Measurements from ENCODE around the gene GINS1.
"Not testable (repeated sequence)": the region's sequence is repeated elsewhere in the genome, so short reads cannot be mapped to it uniquely, and the experiment has no call there.

GINS1 gene

GRCh38 chr20:25398376-25399036, 9.0 kb upstream of the GINS1 start:
- no peak for DNase-seq
- Histone ChIP-seq H3K9ac (ENCODE audit: low read length) (no peak overlapping the region), H2AFZ (ENCODE audit: low read length) (no peak overlapping the region), H3K4me2 (ENCODE audit: low read depth, low read length) (no peak overlapping the region), H3K9me3 (replicated peaks; ENCODE audit: insufficient read depth, low read length) (no peaks in the 10 kb centered on the region), H3K27ac (ENCODE audit: low read length) (no peak overlapping the region), H3K79me2 (ENCODE audit: low read length) (no peaks in the 10 kb centered on the region), H3K27me3 (replicated peaks; ENCODE audit: insufficient read depth, low read length) (no peaks in the 10 kb centered on the region), H3K36me3 (replicated peaks; ENCODE audit: insufficient read depth, low read length) (no peaks in the 10 kb centered on the region), H3K4me1 (ENCODE audit: low read length) (peaks cover 8% of the 10 kb centered on the region), H4K20me1 (ENCODE audit: insufficient read depth, low read length) (no peaks in the 10 kb centered on the region), H3K9me2 (replicated peaks; ENCODE audit: insufficient read depth, low read length) (no peaks in the 10 kb centered on the region), H3F3A (ENCODE audit: insufficient read depth, low read length) (no peaks in the 10 kb centered on the region), H3K4me3 (ENCODE audit: low read length) (no peak overlapping the region)
- TF ChIP-seq EZH2 (optimal IDR thresholded peaks at IDR 0.05; ENCODE audit: low read depth, low read length) (no peak), EZH2phosphoT487 (IDR thresholded peaks at IDR 0.05; ENCODE audit: low read length) (no peak)
- TF ChIP-seq, protein P1, sequence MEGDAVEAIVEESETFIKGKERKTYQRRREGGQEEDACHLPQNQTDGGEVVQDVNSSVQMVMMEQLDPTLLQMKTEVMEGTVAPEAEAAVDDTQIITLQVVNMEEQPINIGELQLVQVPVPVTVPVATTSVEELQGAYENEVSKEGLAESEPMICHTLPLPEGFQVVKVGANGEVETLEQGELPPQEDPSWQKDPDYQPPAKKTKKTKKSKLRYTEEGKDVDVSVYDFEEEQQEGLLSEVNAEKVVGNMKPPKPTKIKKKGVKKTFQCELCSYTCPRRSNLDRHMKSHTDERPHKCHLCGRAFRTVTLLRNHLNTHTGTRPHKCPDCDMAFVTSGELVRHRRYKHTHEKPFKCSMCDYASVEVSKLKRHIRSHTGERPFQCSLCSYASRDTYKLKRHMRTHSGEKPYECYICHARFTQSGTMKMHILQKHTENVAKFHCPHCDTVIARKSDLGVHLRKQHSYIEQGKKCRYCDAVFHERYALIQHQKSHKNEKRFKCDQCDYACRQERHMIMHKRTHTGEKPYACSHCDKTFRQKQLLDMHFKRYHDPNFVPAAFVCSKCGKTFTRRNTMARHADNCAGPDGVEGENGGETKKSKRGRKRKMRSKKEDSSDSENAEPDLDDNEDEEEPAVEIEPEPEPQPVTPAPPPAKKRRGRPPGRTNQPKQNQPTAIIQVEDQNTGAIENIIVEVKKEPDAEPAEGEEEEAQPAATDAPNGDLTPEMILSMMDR (IDR thresholded peaks at IDR 0.05; ENCODE audit: low read length): no peak

DNA sequence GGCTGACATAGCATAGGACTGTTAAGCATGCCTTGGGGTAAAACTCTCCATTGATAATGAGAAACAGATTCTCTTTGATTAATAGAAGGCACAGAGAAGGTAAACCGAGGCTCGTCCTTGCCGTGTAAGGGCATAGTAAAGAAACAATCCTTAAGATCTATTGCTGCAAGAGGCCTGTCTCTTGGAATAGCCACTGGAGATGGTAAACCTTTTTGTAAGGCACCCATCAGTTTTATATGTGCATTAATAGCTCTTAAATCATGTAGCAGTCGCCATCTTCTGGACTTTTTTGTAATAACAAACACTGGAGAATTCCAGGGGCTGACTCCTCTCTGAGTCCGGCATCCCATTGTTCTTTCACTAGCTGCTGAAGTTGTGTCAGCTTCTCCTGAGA, 8.4 kb upstream of the GINS1 start:
- H3K9me3 ChIP-seq (replicated peaks; ENCODE audit: insufficient read depth, low read length): no peaks in the 10 kb centered on the region
- peak; percentile 61 for DNase-seq

DNA sequence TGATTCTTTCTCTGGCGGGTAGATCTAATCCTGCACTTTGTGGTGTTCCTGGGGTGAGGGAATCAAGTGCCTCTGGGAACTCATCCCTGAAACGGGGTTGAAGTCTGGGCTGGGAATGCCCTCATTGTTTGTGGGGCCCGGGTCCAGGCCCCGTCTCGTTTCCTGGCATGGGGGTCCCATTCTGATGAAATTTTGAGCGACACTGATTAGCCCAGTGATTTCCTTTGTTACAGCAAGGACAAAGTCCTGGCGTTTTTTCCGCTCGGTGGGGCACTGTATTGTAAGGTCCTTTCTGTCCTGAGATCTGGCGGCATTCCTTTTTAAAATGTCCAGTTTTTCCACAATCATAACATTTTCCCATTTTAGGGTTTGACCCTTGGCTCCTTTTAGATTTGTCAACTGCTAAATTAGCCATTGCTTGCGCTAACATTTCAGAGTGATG, 7.2 kb upstream of the GINS1 start:
- H3K27ac ChIP-seq (ENCODE audit: low read length); DNase-seq; H4K20me1 ChIP-seq (ENCODE audit: insufficient read depth, low read length); H3K79me2 ChIP-seq (ENCODE audit: low read length); H3K4me1 ChIP-seq (ENCODE audit: low read length); H3K9me2 ChIP-seq (replicated peaks; ENCODE audit: insufficient read depth, low read length); H3K27me3 ChIP-seq (replicated peaks; ENCODE audit: insufficient read depth, low read length); H3K4me3 ChIP-seq (ENCODE audit: low read length); H2AFZ ChIP-seq (ENCODE audit: low read length); H3K9ac ChIP-seq (ENCODE audit: low read length); H3K9me3 ChIP-seq (replicated peaks; ENCODE audit: insufficient read depth, low read length); H3F3A ChIP-seq (ENCODE audit: insufficient read depth, low read length); H3K4me2 ChIP-seq (ENCODE audit: low read depth, low read length); H3K36me3 ChIP-seq (replicated peaks; ENCODE audit: insufficient read depth, low read length): not testable (repeated sequence)

More for the DNA sequence above, 8.4 kb upstream of the GINS1 start:
- Histone ChIP-seq H3K27me3 (replicated peaks; ENCODE audit: insufficient read depth, low read length) (no peaks in the 10 kb centered on the region), H4K20me1 (ENCODE audit: insufficient read depth, low read length) (no peaks in the 10 kb centered on the region), H3K4me2 (ENCODE audit: low read depth, low read length) (no peak overlapping the region), H3K9me2 (replicated peaks; ENCODE audit: insufficient read depth, low read length) (no peaks in the 10 kb centered on the region), H3K36me3 (replicated peaks; ENCODE audit: insufficient read depth, low read length) (no peaks in the 10 kb centered on the region), H3F3A (ENCODE audit: insufficient read depth, low read length) (no peaks in the 10 kb centered on the region), H3K79me2 (ENCODE audit: low read length) (no peaks in the 10 kb centered on the region), H3K4me1 (ENCODE audit: low read length) (peaks cover 8% of the 10 kb centered on the region), H3K27ac (ENCODE audit: low read length) (no peak overlapping the region), H3K9ac (ENCODE audit: low read length) (no peak overlapping the region), H2AFZ (ENCODE audit: low read length) (no peak overlapping the region), H3K4me3 (ENCODE audit: low read length) (no peak overlapping the region)
- TF ChIP-seq EZH2 (optimal IDR thresholded peaks at IDR 0.05; ENCODE audit: low read depth, low read length) (no peak), EZH2phosphoT487 (IDR thresholded peaks at IDR 0.05; ENCODE audit: low read length) (no peak)
- TF ChIP-seq, protein P1 (IDR thresholded peaks at IDR 0.05; ENCODE audit: low read length): peak; percentile 56

GRCh38 chr20:25402583-25402982, 4.9 kb upstream of the GINS1 start:
- no peak for DNase-seq
- H3K9ac ChIP-seq (ENCODE audit: low read length): no peak overlapping the region
- no peaks in the 10 kb centered on the region for H3K9me2 ChIP-seq (replicated peaks; ENCODE audit: insufficient read depth, low read length)
- TF ChIP-seq EZH2phosphoT487 (IDR thresholded peaks at IDR 0.05; ENCODE audit: low read length): no peak
- H3K9me3 ChIP-seq (replicated peaks; ENCODE audit: insufficient read depth, low read length): no peaks in the 10 kb centered on the region
- no peak overlapping the region for H2AFZ ChIP-seq (ENCODE audit: low read length)
- H3K27me3 ChIP-seq (replicated peaks; ENCODE audit: insufficient read depth, low read length): no peaks in the 10 kb centered on the region
- H3F3A ChIP-seq (ENCODE audit: insufficient read depth, low read length): peaks cover 6% of the 10 kb centered on the region; the same call in 1 of the 2 replicates
- no peaks in the 10 kb centered on the region for H3K36me3 ChIP-seq (replicated peaks; ENCODE audit: insufficient read depth, low read length)
- H3K79me2 ChIP-seq (ENCODE audit: low read length): peaks cover 1% of the 10 kb centered on the region
- H3K4me1 ChIP-seq (ENCODE audit: low read length): peaks cover 5% of the 10 kb centered on the region
- no peak overlapping the region for H3K4me3 ChIP-seq (ENCODE audit: low read length)
- H3K4me2 ChIP-seq (ENCODE audit: low read depth, low read length): no peak overlapping the region
- no peak overlapping the region for H3K27ac ChIP-seq (ENCODE audit: low read length)
- H4K20me1 ChIP-seq (ENCODE audit: insufficient read depth, low read length): no peaks in the 10 kb centered on the region
